UCSD-AML1 (cell line): ENCODE data around the gene SEMA4G.
"Not testable (repeated sequence)": the region's sequence is repeated elsewhere in the genome, so short reads cannot be mapped to it uniquely, and the experiment has no call there.

Source experiments
- DNase-seq: peaks from one replicate; lab custom pipeline; 2025; ENCODE audit not compliant: unreplicated experiment; lab: John Stamatoyannopoulos, UW

The SEMA4G gene

DNA sequence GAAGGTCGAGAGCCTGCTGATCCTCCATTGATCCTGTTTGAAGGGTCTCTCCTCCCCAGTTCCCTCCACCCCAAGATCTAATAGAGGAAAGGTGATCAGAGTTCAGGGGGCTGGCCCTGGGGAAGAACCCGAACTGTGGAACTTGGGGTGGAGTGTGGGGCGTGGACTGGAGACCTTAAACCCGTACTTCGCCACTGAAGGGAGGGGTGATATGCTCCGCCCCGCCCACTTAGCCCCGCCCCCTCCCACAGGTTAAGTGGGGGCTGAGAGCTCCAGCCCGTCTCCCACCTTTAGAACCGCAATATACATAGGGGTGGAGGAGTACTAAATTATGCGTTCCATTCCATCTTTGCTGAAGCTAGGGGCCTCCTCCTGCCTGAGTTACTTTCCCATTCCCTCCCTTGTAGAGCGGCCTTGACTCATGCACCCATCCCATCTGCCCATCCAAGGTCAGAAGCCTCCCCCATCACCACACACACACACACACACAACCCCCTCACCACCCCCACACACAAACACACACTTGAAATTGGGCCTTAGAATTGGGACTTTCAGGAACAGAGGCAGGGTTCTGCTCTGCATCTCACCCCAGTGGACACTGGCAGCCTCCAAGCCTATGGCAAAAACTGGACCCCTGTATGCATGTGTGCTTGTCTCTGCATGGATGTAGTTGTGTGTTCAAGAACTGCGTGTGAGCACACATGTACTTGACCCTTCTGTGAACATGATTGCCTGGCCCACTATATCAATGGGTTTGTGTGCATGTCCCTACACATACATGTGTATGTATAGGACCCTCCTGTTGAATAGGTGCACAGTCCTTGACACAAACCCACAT, 991 bp downstream of the SEMA4G start:
- DNase-seq: no peak

DNA sequence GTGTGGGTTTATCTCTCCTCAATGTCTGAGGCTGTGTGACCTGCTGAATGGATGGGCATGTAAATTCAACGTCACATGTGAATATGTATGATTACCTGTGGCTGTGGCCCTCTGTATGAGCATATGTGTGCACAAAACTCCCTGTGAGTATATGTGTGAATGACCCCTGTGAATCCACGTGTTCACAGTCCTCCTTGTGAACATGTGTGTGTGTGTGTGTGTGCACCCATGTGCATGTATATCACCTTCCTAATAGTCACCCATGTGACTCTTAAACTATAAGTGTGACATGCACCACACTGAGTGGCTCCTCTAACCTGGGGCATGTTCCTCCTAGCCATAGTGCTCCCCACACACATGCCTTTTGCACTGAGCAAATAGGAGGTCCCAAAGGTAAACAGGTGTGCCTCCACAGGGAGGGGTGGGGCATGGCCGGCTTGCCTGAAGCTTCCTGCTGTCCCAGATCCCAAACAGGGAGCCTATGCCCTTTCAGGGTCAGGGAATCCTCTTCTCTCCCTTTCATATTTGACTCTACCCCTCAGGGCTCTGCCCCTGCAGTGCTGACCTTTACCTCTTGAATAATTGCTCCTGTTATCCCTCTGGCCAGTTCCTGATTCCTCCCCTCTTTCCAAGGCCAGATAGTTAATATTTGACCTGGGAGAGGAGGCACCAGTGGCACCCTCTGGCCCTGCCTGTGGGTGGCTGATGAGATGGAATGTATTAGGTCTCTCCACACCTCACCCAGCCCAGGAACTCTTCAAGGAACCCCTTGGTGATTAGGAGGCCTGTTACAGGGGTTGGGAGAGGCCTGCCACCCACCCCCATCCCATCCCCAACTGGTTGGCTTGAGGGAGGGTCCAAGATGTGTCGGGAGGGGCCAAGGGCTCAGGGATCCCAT, 1.9 kb downstream of the SEMA4G start:
- DNase-seq: no peak

DNA sequence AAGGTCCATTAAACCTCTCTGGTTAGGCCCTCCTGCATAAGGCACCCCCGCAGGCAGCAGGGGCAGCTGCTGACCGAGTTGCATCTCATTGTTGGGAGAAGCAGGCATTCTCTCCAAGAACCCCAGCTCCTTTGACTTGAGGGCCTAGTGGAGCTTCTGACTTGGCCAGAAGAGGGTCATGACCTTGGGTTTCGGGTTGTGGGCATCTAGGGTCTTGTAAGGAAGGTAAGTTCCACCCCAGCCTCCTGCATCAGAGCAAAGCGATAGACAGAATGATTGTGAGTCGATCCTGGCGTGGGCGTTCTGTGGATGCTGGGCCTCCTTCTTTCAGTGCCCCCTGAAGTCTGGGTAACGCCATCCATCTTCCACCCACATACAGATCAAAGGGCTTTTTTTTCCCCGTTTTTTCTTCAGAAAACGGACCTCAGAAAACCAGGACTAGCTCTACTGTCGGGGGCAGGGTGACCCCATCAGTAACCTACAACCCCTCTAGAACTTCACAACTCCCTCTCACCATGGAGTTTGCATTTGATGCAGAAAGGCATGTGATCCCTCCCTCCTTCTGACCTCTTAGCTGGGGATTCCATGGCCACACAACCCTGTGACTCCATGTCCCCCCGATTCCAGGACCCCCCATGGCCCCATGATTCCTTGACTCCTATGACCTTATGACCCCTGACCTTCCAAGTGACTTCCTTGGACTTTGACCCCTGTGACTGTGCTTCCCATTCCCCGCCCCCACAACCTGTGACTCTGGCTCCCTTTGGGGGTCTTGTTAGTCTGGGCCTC, 3.0 kb downstream of the SEMA4G start:
- DNase-seq: no peak

DNA sequence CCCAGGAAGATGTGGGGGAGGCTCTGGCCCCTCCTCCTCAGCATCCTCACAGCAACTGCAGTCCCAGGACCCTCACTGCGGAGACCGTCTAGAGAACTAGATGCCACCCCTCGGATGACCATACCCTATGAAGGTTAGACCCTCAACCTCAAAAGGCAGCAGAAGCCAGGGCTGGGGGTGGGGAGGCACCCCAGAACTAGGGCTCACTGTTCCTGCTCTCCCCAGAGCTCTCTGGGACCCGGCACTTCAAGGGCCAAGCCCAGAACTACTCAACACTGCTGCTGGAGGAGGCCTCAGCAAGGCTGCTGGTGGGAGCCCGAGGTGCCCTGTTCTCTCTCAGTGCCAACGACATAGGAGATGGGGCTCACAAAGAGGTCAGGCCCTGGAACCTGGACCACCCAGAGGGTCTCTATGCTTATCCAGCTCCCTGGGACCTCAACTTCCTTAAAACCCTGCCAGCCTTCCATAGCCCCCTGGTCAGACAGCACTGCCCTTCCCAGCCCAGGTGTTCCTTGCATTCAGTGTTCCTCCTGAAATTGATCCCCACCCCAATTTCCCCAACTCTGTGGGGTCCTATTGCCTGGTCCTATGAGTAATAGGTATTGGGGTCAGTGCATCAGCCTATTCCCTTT, 3.7 kb downstream of the SEMA4G start:
- DNase-seq: no peak

DNA sequence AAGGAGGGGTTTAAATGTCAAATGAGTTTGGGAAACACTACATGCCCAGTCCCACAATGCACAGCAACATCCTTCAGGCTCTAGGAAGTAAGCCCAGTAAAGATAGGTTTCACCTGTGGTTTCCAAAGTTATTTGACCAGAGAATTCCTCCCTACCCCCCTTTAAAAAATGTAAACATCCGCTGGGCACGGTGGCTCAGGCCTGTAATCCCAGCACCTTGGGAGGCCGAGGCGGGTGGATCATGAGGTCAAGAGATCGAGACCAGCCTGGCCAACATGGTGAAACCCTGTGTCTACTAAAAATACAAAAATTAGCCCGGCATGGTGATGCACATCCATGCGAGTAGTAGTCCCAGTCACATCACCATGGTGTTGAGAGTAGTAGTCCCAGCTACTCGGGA, 6.1 kb downstream of the SEMA4G start:
- not testable (repeated sequence) for DNase-seq

DNA sequence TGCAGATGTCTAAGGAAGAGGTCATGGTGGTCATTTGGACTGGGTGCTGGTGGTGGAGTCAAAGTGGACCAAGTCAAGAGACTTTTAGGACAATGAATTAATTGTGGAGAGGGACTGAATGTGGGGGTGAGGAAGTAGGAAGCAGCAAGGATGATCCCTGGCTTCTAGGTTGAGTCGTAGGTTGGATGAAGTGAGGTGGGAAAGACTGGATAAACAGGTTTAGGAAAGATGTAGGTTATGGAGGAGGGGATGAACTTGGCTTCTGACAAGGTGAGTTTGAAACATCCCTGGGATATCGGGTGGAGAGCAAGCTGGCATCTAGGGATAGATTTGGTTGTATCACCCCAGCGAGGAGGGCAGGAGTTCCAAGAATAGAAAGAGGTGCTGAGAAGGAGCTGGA, 7.6 kb downstream of the SEMA4G start:
- DNase-seq: no peak

DNA sequence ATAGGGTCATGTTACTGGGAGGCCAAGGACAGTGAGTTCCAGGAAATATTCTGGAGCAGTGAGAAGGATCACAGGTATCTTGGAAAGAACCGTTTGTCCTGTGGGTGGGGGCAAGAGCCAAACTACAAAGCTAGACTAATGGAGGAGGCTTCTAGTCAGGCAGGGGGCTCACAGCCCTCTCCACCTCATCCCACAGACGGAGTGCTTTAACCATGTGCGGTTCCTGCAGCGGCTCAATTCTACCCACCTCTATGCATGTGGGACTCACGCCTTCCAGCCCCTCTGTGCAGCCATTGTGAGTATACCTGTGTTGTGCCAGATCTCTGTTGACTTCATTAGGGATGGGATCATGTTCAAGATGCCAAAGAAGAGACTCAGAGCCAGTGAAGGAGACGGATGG, 8.1 kb downstream of the SEMA4G start:
- no peak for DNase-seq

DNA sequence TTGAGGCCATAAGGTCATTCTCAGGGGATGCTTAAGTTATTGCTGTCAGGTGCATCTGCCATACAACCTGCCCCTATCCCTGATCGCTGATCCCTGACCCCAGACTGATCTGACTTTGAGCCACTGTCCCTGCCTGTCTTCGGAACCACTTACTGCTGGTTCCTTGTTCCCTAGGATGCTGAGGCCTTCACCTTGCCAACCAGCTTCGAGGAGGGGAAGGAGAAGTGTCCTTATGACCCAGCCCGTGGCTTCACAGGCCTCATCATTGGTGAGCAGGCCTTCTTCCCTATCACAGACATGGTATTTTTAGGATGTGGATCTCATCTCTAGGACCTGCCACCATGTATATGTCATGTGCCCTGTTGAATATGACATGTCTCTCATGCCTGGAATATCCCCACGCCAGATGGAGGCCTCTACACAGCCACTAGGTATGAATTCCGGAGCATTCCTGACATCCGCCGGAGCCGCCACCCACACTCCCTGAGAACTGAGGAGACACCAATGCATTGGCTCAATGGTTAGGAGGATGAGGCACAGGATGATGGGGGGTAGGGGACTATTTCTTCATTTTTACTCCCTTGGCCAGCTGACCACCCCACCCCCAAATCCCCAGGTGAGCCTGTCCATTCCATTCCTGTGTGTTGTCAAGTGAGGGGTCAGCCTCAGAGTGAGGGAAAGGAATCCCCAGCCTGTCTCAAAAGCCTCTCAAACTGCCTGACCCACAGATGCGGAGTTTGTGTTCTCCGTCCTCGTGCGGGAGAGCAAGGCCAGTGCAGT, 9.0 kb downstream of the SEMA4G start:
- no peak for DNase-seq

DNA sequence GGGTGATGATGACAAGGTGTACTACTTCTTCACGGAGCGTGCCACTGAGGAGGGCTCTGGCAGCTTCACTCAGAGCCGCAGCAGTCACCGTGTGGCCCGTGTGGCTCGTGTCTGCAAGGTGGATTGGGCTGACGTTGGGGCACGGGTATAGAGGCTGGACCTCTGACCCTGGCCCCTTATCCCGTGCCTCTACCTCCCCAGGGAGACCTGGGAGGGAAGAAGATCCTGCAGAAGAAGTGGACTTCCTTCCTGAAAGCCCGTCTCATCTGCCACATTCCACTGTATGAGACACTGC, 9.5 kb downstream of the SEMA4G start:
- DNase-seq: no peak

DNA sequence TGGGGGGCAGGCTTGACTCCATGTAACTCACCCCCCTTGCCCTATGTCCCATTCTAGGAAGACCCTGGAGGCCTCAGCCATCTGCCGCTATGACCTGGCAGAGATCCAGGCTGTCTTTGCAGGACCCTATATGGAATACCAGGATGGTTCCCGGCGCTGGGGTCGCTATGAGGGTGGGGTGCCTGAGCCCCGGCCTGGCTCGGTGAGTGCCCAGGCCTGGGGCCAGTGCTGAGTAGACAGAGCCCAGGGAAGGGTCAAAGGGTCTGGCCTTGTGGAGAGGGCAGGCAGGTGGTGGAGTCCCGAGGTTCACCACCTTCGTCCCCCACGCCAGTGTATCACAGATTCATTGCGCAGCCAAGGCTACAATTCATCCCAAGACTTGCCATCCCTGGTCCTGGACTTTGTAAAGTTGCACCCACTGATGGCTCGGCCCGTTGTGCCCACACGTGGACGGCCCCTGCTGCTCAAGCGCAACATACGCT, 10.5 kb downstream of the SEMA4G start:
- no peak for DNase-seq

DNA sequence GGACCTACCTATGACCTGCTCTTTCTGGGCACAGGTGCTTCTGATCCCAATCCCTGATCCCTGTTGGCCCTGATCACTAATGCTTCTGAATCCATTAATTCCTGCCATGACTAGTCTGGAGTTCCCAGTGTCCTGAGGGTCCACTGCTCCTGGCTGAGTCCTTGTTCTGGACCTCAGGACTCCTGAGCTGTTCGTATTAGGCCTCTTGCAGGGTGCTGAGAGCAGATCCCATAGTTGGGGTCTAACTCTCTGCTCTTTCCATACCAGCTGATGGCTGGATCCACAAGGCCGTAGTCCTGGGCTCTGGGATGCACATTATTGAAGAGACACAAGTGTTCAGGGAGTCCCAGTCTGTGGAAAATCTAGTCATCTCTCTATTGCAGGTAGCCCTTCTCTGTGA, 11.0 kb downstream of the SEMA4G start:
- no peak for DNase-seq

DNA sequence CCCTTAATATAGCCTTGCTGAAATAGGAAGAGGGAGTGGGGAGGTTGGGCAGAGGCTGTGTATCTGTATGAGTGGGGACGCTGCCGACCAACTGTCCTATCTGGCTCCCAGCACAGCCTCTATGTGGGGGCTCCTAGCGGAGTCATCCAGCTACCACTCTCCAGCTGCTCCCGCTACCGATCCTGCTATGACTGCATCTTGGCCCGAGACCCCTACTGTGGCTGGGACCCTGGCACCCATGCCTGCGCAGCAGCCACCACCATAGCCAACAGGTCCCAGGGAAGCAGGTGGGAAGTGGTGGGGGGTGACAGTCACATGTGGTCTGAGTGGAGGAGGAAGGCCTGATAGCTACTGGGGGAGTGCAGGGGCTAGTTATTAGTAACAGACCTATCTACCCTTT, 11.4 kb downstream of the SEMA4G start:
- no peak for DNase-seq

DNA sequence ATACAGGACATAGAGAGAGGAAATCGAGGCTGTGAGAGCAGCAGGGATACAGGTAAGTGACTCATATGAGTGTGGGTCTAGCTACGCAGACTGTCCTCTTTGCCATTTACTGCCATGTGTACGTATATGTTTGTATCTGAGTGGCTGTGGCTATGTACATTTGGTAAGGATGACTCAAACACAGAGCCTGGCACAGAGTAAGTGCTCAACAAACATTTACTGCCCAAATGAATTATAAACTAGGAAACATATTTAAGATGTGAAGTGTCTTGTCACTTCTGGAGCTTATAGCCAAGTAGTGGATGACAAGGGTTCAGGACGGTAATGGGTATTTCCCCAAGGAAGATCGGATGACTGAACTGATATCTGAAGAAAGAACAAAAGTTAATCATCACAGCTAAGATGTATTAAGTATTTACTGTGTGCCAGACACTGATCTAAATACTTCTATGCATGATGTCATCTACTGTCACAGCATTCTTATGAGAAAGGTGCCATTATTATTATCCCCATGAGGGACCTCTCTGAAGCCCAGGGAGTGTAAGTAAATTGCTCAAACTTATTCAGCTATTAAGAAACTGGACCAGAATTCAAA, 12.0 kb downstream of the SEMA4G start:
- DNase-seq: no peak

DNA sequence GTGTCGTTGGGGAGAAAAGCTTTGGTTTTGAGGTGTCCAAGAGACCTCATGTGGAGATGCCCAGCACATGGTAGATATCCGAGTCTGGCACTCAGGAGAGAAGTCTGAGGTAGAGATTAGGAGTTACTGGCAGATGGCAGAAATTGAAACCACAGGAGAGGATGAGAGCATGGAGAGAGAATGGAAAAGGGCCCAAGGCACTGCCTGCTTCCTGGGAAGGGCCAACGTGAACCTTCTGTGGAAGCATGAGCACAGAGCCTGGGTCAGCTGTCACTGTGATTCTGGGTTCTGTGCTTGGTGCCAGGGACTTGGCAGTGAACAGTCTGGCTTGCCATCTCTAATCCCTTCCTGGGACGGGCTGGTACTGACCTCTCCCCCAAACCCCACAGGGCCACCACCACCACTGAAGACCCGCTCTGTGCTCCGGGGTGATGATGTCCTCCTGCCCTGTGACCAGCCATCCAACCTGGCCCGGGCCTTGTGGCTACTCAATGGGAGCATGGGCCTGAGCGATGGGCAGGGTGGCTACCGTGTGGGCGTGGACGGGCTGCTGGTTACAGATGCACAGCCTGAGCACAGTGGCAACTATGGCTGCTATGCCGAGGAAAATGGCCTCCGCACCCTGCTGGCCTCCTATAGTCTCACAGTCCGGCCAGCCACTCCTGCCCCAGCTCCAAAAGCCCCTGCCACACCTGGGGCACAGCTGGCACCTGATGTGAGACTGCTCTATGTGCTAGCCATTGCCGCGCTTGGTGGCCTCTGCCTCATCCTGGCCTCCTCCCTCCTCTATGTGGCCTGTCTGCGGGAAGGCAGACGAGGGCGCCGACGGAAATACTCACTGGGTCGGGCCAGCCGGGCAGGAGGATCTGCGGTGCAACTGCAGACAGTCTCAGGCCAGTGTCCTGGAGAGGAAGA, 13.9 kb downstream of the SEMA4G start:
- no peak for DNase-seq

DNA sequence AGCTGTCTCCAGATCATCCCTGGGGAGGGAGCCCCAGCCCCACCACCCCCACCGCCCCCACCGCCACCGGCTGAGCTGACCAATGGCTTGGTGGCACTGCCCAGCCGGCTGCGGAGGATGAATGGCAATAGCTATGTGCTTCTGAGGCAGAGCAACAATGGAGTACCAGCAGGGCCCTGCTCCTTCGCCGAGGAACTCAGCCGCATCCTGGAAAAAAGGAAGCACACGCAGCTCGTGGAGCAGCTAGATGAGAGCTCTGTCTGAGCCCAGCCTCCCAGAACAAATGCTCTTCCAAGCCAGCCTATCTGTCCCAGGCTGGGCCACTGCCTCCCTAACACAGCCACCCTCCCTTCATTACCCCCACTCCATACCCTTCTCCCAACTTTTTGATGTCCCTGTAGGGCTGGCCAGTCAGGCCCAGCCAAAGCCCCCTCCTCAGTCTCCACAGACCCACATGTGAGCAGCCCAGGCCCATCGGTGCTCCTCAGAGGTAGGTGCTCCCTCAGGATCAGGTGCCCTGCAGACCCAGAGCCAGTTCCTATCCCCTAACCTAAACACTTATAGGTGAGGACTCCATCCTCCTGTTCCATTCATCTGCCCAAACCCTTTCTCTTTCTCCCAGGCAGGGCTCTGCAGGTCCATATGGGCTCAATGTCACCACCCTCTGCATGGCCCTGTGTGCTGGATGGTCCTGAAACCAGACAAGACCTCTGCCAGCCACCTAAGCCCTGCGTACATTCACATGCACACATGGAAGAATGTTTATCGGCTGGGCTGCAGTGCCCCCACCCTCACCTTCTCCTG, 14.8 kb downstream of the SEMA4G start:
- DNase-seq: no peak

DNA sequence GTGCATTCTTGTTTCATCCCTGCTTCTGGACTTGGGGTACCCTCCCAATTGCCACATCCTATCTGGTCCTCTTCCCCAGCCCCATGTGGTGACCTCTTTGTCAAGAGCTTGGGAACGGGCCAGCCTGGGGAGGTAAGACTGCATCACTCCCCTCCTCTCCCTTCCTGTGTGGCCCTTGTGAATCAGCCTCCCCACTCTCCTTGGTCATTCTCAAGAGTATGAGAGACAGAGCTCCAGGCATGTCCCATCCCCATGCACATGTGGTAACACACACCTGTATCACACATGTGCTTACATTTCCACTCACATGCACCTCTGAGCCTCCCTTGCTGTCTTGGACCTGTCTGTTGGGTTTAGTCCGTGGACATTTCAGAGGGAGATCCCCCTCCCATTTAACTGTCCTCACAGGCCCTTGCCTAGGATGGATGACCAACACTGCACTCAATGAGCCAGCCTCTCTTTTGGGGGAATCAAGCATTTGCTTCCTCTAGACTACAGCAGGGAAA, 15.4 kb downstream of the SEMA4G start:
- DNase-seq: no peak

DNA sequence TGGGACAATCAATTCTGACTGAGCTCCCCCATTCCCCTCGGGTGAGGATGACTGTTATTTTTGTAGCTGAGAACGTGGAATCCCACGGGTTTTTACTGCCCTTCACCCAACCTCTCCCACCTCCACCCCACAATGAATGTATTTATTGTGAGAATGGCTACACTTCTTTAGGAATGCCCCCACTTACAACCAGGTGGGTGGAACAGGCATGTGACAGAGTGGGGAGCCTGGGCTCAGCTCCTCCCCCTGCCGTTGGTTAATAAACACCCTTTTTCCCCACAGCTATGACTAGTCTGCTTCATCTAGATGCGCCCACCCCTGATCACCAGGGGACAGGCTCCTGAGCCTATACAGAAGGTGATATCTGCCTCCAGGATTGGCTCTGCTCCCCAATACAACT, 16.0 kb downstream of the SEMA4G start:
- DNase-seq: no peak

DNA sequence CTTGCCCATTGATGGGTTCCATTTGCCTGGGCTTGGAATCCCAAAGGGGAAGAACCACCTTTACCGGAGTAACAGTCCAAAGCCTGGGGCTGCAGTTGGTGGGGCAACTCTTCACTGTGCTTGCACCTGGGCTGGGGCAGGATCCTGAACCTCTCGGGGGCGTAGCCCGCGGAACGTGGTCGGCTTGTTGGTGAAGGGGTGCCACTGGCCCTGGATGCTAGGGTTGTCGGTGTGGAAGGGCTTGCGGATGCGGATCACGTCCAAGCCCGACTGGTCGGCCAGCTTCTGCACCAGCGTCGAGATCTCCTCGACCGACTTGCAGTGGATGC, 17.3 kb downstream of the SEMA4G start:
- no peak for DNase-seq
